ENCODE measurements around the gene NFIB. TPM values are rescaled to one million over a fixed set of nuclear protein-coding genes. Genes with fewer than 3 reads are reported as not detected.

NFIB gene
- total and polyA plus RNA-seq, 2 of the 4 experiments (the other 2 are of a cell fraction): 1.4 to 2.0 TPM

DNA sequence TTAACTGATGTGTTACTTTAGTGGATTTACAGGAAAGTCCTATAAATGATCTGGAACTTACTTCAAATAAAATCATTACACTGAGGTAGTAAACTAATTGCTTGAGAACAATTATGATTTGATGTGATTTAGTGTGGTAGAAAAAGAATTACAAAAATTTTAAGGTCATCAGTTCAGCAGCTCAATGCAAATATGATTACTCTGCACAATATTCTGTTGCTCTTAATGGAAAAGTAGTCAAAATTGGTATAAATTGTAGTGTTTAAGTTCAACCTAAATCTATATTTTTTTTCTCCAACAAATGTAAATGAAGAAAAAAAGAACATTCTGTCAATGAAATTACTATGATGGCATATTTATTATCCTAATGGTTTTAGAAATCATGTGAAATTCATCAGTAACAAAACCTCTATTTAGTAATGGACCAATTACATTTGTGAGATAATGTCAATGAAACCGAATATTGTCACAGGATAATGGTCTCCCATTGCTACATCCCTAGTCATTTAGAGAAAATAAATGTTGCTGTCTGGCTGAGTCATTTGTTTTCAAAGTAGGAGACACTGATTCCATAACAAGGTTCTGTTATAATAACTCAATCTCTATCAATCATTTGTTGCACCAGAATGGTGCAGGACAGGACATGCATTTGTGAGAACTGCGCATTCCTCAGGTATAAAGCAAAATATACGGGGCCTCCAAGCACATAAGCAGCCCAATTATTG lies 177.1 kb downstream of the NFIB start:
- POLR2A ChIA-PET (ENCODE audit: unreplicated experiment): no interaction called here
- no peak for ATAC-seq (ENCODE audit: low read depth)
- CTCF ChIA-PET: no interaction called here

More for the DNA sequence above, 177.1 kb downstream of the NFIB start:
- H3K79me1 ChIP-seq (ENCODE audit: low read depth in 1 of 2, low read length in 2 of 2): no peaks in the 10 kb centered on the region
- H2BK20ac ChIP-seq (ENCODE audit: low read depth, low read length): no peak overlapping the region
- no peaks in the 10 kb centered on the region for H3K36me3 ChIP-seq (ENCODE audit: control insufficient read depth, insufficient read depth, low read length)
- no peak overlapping the region for H3K9ac ChIP-seq (ENCODE audit: low read depth, low read length)
- no peak overlapping the region for H2BK5ac ChIP-seq (ENCODE audit: low read depth, low read length, poor library complexity, severe bottlenecking)
- H4K5ac ChIP-seq (ENCODE audit: low read depth, low read length): no peak overlapping the region
- no peak overlapping the region for H3K18ac ChIP-seq (ENCODE audit: low read depth, low read length)
- no peaks in the 10 kb centered on the region for H3K4me1 ChIP-seq (ENCODE audit: control insufficient read depth, insufficient read depth, low read length)
- no peak overlapping the region for H3K56ac ChIP-seq (ENCODE audit: extremely low read depth, insufficient read depth, low read length)
- H2BK15ac ChIP-seq (ENCODE audit: low read depth, low read length): no peak overlapping the region
- no peaks in the 10 kb centered on the region for H3K9me3 ChIP-seq (ENCODE audit: control insufficient read depth, insufficient read depth, low read length)
- no peaks in the 10 kb centered on the region for H3K27me3 ChIP-seq (ENCODE audit: control insufficient read depth, insufficient read depth, low read length)
- H2AK9ac ChIP-seq (replicated peaks; ENCODE audit: low read depth, low read length, poor library complexity): no peak overlapping the region
- no peak overlapping the region for H4K8ac ChIP-seq (ENCODE audit: low read depth in 2 of 2, low read length in 2 of 2)
- H3K9me1 ChIP-seq (ENCODE audit: insufficient read depth, low read length): no peaks in the 10 kb centered on the region
- no peak overlapping the region for H3K23ac ChIP-seq (ENCODE audit: low read depth, low read length)
- no peak overlapping the region for H3K14ac ChIP-seq (replicated peaks; ENCODE audit: low read depth, low read length)
- H3K27ac ChIP-seq (ENCODE audit: insufficient read depth, low read length): no peak overlapping the region
- no CpG with 5 or more reads among the region's 3 CpGs for WGBS, 2 experiments (ENCODE audit: extremely low coverage in 2 of 2, insufficient read length in 1 of 2)
- peak; percentile 50; the same call in 1 of the 2 replicates for TF ChIP-seq MAFK (IDR thresholded peaks at IDR 0.05; ENCODE audit: low read depth, low read length)
- TF ChIP-seq CHD1 (IDR thresholded peaks at IDR 0.05; ENCODE audit: low read depth, low read length): no peak
- no peak overlapping the region for H2AFZ ChIP-seq (replicated peaks; ENCODE audit: low read length, poor library complexity)
- H4K20me1 ChIP-seq (ENCODE audit: insufficient read depth, low read length): no peaks in the 10 kb centered on the region
- H2AK5ac ChIP-seq (ENCODE audit: low read depth, low read length): no peak overlapping the region
- in situ Hi-C loops (cut with MboI; ENCODE audit: low sequenced_read_pairs): no loop called here
- dilution Hi-C loops (cut with HindIII; ENCODE audit: low sequenced_read_pairs, unreplicated experiment): no loop called here
- intact Hi-C loops (cut with micrococcal nuclease): no loop called here
- no peak for DNase-seq
- H3K4me3 ChIP-seq (ENCODE audit: insufficient read depth, low read depth, low read length): no peak overlapping the region
- H4K91ac ChIP-seq (ENCODE audit: insufficient read depth, low read depth, low read length): no peak overlapping the region
- BruUV-seq (replicated peaks): no TSS peak
- H2BK120ac ChIP-seq (ENCODE audit: low read depth, low read length): no peak overlapping the region
- H3K4me2 ChIP-seq (ENCODE audit: low read depth, low read length): no peak overlapping the region
- H3K4ac ChIP-seq (ENCODE audit: low read depth, low read length): no peak overlapping the region
